OCI-LY7 (cell line): ENCODE data around the gene CCT6A.
"Not testable (repeated sequence)": the region's sequence is repeated elsewhere in the genome, so short reads cannot be mapped to it uniquely, and the experiment has no call there.

Experiments
- EZH2phosphoT487 ChIP-seq: fragments of 200-600 bp; sonication (generic); IDR thresholded peaks from 2 replicates; pipeline ENCODE4 v1.6.1; 2018; ENCODE audit warnings: low read depth, borderline replicate concordance, mild to moderate bottlenecking, mixed run types, antibody characterized with exemption, low read length, moderate library complexity, mixed read lengths
- TF ChIP-seq, protein P1 (sequence below): fragments of 200-600 bp; sonication (generic); conservative IDR thresholded peaks from 2 replicates; pipeline ENCODE4 v1.5.1; 2014; ENCODE audit warnings: mild to moderate bottlenecking, antibody characterized with exemption, low read length, moderate library complexity, mixed read lengths

DNA sequence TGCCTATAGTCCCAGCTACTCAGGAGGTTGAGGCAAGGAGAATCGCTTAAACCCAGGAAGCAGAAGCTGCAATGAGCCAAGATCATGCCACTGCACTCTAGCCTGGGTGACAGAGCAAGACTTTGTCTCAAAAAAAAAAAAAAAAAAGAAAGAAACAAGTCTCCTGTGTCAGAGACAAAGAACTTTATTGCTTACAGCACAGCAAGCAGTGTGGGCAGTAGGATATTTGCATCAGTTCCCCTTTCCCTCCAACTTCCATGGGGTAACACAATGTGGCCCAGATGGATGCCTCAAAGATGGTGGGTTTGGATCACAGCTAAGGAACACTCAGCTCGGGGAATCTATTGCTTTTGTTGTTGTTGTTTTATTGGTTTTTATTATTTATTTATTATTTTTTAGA is 5.8 kb upstream of the CCT6A start:
- TF ChIP-seq, protein P1, sequence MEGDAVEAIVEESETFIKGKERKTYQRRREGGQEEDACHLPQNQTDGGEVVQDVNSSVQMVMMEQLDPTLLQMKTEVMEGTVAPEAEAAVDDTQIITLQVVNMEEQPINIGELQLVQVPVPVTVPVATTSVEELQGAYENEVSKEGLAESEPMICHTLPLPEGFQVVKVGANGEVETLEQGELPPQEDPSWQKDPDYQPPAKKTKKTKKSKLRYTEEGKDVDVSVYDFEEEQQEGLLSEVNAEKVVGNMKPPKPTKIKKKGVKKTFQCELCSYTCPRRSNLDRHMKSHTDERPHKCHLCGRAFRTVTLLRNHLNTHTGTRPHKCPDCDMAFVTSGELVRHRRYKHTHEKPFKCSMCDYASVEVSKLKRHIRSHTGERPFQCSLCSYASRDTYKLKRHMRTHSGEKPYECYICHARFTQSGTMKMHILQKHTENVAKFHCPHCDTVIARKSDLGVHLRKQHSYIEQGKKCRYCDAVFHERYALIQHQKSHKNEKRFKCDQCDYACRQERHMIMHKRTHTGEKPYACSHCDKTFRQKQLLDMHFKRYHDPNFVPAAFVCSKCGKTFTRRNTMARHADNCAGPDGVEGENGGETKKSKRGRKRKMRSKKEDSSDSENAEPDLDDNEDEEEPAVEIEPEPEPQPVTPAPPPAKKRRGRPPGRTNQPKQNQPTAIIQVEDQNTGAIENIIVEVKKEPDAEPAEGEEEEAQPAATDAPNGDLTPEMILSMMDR, result not testable (repeated sequence)
- not testable (repeated sequence) for TF ChIP-seq EZH2phosphoT487
